ELR (cell line): Measurements from ENCODE around the gene LIG4.
A peak's percentile ranks its signal among the peaks of the same experiment; 100 is the strongest.

ENCODE experiments used
- DNase-seq: peaks from one replicate; pipeline ENCODE4 v3.0.0-alpha.2; 2015; ENCODE audit warnings: low read depth

Gene LIG4

DNA sequence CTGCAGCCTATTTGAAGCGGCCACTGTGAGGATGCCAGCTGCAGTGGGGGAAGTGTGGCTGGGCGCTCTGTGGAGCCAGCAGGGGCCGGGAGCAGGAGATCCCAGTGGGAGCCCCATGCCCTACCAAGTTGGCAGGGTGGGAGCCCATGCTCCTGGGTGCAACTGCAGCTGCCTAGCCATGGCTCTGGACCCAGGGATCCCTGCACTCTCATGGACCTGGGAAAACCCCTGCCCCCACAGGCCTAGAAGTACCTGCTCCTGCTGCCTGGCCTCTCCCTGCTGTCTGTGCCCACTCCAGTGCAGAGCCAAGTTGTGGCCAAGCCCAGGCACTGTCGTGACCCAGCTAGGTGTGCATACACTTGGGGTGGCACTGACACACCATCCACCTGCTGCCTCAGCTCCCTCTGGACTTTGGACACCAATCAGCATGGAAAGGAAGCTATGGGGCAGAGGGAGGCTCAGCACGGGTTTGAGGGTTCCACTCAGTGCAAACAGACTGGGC, 20.9 kb downstream of the LIG4 start:
- DNase-seq = no peak

DNA sequence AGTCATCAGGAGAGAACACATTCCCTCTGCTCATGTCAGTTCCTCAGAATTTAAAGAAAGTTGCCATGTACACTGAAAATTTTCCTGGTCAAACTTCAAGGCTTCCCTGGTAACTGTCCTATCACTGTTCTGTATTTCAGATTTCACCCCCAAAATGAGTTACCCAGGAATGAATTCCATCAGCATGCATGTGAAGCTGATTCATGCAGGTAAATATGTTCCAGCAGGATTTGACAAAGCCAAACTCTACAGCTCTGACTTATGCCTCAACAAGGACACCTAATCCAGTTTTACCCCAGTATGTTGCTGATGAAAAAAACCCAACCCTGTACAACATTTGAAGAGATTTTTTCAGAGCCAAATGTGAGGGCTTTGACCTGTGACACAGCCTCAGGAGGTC, 21.5 kb downstream of the LIG4 start:
- DNase-seq = no peak

DNA sequence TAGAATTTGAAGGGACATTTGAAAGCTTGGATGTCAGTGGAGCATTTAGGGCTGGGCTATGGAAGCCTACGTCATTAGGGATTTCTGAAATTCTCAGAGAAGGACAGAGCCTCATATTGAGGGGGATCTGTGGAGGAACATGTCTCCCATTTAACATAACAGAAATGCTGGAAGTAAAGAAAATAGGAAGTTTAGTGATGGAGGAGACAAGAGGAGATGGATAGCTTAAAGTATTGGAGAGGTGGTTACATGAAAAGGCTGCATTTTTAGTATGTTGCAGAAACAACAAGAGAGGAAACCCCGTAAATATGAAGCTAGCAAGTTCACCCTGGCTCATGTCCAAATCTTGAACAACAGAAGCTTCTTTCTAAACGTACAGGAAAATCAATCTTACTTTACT, 24.4 kb downstream of the LIG4 start:
- no peak for DNase-seq

DNA sequence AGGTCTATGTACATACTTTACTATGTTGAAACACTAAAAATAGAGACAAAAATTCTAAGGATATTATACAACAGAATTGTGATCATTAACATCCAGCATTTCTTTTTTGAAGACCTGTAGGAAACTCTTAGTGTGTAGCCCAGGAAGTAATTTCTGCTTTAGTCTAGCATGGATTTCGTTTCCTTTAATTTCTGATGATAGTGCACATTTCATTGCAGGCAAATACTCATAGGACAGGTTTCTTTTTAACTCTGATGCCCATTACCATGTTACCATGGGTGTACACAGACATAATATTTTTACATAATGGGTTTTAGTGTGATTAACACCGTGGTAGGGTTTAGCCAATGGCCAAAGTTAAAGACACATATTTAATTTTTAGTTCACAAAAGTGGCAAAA, 27.1 kb downstream of the LIG4 start:
- no peak for DNase-seq

DNA sequence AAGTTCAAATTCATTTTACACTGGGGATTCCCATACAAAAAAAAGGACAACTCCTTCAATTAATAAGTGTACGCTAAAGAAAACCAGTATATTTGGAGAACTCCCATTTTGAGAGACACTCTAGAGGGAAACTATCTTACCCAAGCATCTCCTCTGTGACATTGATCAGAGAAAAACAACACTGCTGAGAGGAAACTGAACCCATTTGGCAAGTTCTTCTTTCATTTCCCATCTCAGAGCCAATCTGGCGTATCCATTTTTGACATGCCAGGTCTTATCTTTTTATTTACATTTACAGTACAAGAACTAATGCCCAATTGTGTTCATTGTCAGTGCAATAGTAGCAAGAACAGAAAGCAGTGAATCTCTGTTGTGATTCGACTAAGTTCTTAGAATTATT, 30.1 kb downstream of the LIG4 start:
- DNase-seq = no peak

DNA sequence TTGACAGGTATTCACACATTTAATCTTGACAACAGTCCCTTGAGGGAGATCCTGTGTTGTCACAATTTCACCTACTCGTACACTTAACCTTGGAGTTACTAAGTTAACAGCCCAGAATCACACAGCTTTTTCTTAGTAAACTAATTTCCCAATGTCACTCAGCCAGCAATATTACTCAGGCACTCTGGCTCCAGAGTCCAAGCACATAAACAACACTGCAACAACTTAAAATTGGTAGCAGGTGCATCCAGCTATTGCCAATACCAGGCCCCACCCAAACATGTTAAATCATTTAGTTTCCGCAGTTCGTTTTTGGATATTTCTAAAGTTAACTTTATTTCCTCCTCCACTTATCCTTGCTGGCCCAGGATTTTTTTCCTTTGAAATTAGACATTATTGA, 32.7 kb downstream of the LIG4 start:
- no peak for DNase-seq

DNA sequence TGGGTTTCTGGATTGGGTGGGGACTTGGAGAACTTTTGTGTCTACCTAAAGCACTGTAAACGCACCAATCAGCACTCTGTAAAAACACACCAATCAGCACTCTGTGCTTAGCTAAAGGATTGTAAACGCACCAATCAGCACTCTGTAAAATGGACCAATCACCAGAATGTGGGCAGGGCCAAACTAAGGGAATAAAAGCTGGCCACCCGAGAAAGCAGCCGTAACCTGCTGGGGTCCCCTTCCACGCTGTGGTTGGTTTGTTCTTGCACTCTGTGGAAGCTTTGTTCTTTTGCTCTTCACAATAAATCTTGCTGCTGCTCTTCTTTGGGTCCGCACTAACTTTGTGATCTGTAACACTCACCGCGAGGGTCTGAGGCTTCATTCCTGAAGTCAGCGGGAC, 37.3 kb downstream of the LIG4 start:
- no peak for DNase-seq

DNA sequence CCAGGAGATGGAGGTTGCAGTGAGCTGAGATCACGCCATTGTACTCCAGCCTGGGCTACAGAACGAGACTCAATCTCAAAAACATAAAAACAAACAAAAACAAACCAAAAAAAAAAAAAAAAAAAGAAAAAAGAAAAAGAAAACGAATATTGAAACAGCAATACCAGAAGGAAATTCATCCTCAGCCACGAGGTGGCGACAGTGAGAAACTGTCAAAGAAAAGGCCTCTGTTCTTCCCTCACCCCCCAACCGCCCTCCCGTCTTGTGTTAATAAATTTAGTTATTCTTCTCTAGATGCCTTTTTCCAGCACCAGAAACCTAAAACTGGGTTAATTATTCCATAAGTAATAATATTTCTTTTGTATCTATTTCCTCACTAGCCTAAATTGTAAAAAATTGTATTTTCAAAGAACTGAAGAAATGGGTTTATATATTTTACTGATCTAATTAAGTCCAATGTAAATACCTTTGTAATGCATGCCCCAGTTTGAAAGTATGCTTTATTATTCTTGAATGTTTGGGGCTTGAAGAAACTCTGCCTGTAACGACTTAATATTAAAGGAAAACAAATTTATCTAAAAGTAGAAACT, 38.6 kb downstream of the LIG4 start:
- peak; percentile 45 for DNase-seq

DNA sequence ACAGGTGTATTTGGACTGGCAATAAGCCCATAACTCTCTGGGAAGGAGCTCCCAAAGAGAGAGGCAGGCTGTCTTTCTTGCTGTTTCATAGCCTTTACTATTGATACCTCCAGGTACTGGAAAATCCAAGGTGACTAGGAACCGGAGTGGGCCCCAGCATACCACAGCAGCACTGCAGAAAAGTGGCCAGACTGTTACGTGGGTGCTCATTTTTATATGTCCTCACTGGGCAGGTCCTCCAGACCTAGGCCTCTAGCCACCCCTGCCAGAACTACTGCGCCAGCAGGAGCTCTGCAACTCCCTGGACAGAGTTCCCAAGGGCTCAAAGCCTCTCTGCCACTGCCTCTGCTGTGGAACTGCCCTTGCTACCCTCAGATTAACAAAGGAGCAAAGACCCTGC, 46.4 kb downstream of the LIG4 start:
- no peak for DNase-seq

DNA sequence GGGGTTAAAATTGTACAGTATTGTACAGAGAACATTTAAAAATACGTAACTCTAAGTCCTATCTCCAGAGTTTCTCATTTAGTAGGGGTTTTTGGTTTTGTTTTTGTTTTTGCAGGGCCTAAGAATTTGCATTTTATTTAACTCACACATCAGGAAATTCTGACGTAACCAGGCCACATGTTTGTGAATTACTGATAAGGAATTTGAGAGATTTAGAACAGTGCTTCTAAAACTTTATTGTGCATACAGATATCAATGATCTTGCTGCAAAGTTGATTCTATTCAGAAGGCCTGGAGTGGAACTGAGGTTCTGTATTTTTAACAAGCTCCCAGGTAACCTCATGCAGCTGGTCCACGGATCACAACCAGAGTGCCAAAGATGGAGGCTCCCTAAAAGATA, 49.3 kb downstream of the LIG4 start:
- DNase-seq = no peak

DNA sequence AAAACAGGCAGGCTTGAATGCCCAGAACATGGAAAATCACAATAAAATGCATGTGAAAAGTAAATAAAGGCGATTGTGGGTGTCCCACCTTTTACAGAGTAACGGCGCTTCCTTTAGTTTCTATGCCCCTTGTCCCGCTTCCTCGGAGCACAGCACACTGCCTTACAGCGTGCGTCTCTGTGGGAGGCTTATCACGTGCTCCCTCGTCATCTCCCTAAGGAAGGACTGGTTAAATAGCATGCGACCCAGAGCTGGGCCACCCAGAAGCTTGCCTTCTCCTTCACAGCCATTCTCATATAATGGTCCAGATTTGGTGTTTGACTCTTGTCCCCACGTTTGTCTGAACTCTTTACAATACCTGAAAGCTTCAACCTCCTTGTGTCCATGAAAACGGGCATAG, 56.6 kb downstream of the LIG4 start:
- DNase-seq = no peak
